H9 (cell line): ENCODE results near the gene COPS8. TPM values are rescaled to one million over a fixed set of nuclear protein-coding genes. Genes with fewer than 3 reads are reported as not detected.

ENCODE experiments used
- DNase-seq: peaks from one replicate; pipeline ENCODE4 v3.0.0-alpha.2; 2017
- H2AFZ ChIP-seq: one replicate; pipeline ENCODE4 v1.6.1; 2013; ENCODE audit warnings: mild to moderate bottlenecking, low read length, control low read depth, moderate library complexity
- H2AK5ac ChIP-seq: 2 replicates; pipeline ENCODE4 v1.6.1; 2013; ENCODE audit warnings: low read length, control low read depth, mixed read lengths; ENCODE audit not compliant: insufficient read length
- H2BK120ac ChIP-seq: one replicate; pipeline ENCODE4 v1.6.1; 2013; ENCODE audit warnings: low read depth, mild to moderate bottlenecking, low read length, control low read depth, inconsistent platforms; ENCODE audit not compliant: poor library complexity, severe bottlenecking
- H2BK12ac ChIP-seq: 2 replicates; pipeline ENCODE4 v1.6.1; 2013; ENCODE audit warnings: low read length, control low read depth, mixed read lengths, low read depth; ENCODE audit not compliant: insufficient read length
- H2BK15ac ChIP-seq: 2 replicates; pipeline ENCODE4 v1.6.1; 2013; ENCODE audit warnings: low read depth, low read length, control low read depth
- H2BK20ac ChIP-seq: one replicate; pipeline ENCODE4 v1.6.1; 2013; ENCODE audit warnings: low read depth, mild to moderate bottlenecking, low read length, control low read depth, inconsistent platforms; ENCODE audit not compliant: poor library complexity, severe bottlenecking
- H2BK5ac ChIP-seq: 2 replicates; pipeline ENCODE4 v1.6.1; 2013; ENCODE audit warnings: low read length, control low read depth, mixed read lengths; ENCODE audit not compliant: insufficient read length
- H3K14ac ChIP-seq: 2 replicates; pipeline ENCODE4 v1.6.1; 2013; ENCODE audit warnings: low read length, control low read depth; ENCODE audit not compliant: insufficient read depth
- H3K18ac ChIP-seq: 2 replicates; pipeline ENCODE4 v1.6.1; 2013; ENCODE audit warnings: low read depth, mild to moderate bottlenecking, mixed read lengths, low read length, control low read depth; ENCODE audit not compliant: insufficient read length
- H3K23ac ChIP-seq: 2 replicates; pipeline ENCODE4 v1.6.1; 2013; ENCODE audit warnings: low read length, control low read depth, mixed read lengths, low read depth; ENCODE audit not compliant: insufficient read length
- H3K23me2 ChIP-seq: 2 replicates; pipeline ENCODE4 v1.6.1; 2013; ENCODE audit warnings: low read depth, mild to moderate bottlenecking, mixed read lengths, low read length, control low read depth; ENCODE audit not compliant: insufficient read length, poor library complexity, severe bottlenecking
- H3K27ac ChIP-seq: 2 replicates; pipeline ENCODE4 v1.5.1; 2013; ENCODE audit warnings: low read length, control low read depth, mixed read lengths, low read depth; ENCODE audit not compliant: insufficient read length
- H3K27me3 ChIP-seq: 2 replicates; pipeline ENCODE4 v1.6.1; 2013; ENCODE audit warnings: low read length, control low read depth, inconsistent platforms; ENCODE audit not compliant: insufficient read depth
- H3K4ac ChIP-seq: 2 replicates; pipeline ENCODE4 v1.6.1; 2013; ENCODE audit warnings: low read depth, mild to moderate bottlenecking, control low read depth, inconsistent platforms, low read length, moderate library complexity
- H3K4me1 ChIP-seq: 2 replicates; pipeline ENCODE4 v1.6.1; 2013; ENCODE audit warnings: low read length, control low read depth, inconsistent platforms; ENCODE audit not compliant: insufficient read depth
- H3K4me2 ChIP-seq: 2 replicates; pipeline ENCODE4 v1.6.1; 2013; ENCODE audit warnings: low read length, control low read depth, mixed read lengths; ENCODE audit not compliant: insufficient read length, insufficient read depth
- H3K56ac ChIP-seq: 2 replicates; pipeline ENCODE4 v1.6.1; 2013; ENCODE audit warnings: low read depth, mild to moderate bottlenecking, mixed read lengths, low read length, control low read depth; ENCODE audit not compliant: insufficient read length
- H3K79me1 ChIP-seq: 2 replicates; pipeline ENCODE4 v1.6.1; 2013; ENCODE audit warnings: low read depth, mild to moderate bottlenecking, moderate library complexity, low read length, control low read depth, inconsistent platforms; ENCODE audit not compliant: insufficient read depth, poor library complexity, severe bottlenecking
- H3K79me2 ChIP-seq: 2 replicates; pipeline ENCODE4 v1.6.1; 2013; ENCODE audit warnings: low read length, control low read depth, inconsistent platforms; ENCODE audit not compliant: insufficient read depth
- H3K9ac ChIP-seq: 2 replicates; pipeline ENCODE4 v1.6.1; 2013; ENCODE audit warnings: low read length, control low read depth, mixed read lengths; ENCODE audit not compliant: insufficient read length; ENCODE audit errors: extremely low read depth
- H3K9me3 ChIP-seq: one replicate; pipeline ENCODE4 v1.6.1; 2013; ENCODE audit warnings: low read depth, low read length, inconsistent platforms; ENCODE audit not compliant: control insufficient read depth
- H3T11ph ChIP-seq: one replicate; pipeline ENCODE4 v1.6.1; 2013; ENCODE audit warnings: mild to moderate bottlenecking, low read length, control low read depth, inconsistent platforms
- H4K20me1 ChIP-seq: one replicate; pipeline ENCODE4 v1.6.1; 2013; ENCODE audit not compliant: control insufficient read depth, insufficient read length, insufficient read depth
- H4K5ac ChIP-seq: 2 replicates; pipeline ENCODE4 v1.6.1; 2013; ENCODE audit warnings: low read depth, mild to moderate bottlenecking, mixed read lengths, low read length, control low read depth; ENCODE audit not compliant: insufficient read length
- H4K8ac ChIP-seq: replicated peaks from 2 replicates; pipeline ENCODE4 v1.6.1; 2013; ENCODE audit warnings: low read length, control low read depth, mixed read lengths, low read depth; ENCODE audit not compliant: insufficient read length
- H4K91ac ChIP-seq: 2 replicates; pipeline ENCODE4 v1.6.1; 2013; ENCODE audit warnings: low read depth, mild to moderate bottlenecking, moderate library complexity, mixed read lengths, low read length, control low read depth; ENCODE audit not compliant: insufficient read length
- H3K27ac Mint-ChIP-seq, 3 experiments: 2 replicates in 2 of 3; 3 replicates in 1 of 3; pipeline ENCODE4 v1.8.0; 2020 to 2021; ENCODE audit warnings: mixed read lengths in 3 of 3, mild to moderate bottlenecking in 1 of 3, moderate library complexity in 1 of 3
- H3K27me3 Mint-ChIP-seq: 2 replicates; pipeline ENCODE4 v1.8.0; 2021; ENCODE audit warnings: low read depth, mild to moderate bottlenecking, moderate library complexity, mixed read lengths
- H3K36me3 Mint-ChIP-seq, 3 experiments: 2 replicates in 2 of 3; 3 replicates in 1 of 3; pipeline ENCODE4 v1.8.0; 2020 to 2021; ENCODE audit warnings: low read depth in 3 of 3, mixed read lengths in 3 of 3; ENCODE audit not compliant: insufficient read depth in 1 of 3
- H3K4me1 Mint-ChIP-seq, 2 experiments: 2 replicates each; pipeline ENCODE4 v1.8.0; 2020; ENCODE audit warnings: mixed read lengths in 2 of 2
- H3K4me3 Mint-ChIP-seq, 2 experiments: 2 replicates in 1 of 2; 3 replicates in 1 of 2; pipeline ENCODE4 v1.8.0; 2020 to 2021; ENCODE audit warnings: mild to moderate bottlenecking in 2 of 2, mixed read lengths in 2 of 2, moderate library complexity in 1 of 2
- H3K9me3 Mint-ChIP-seq, 2 experiments: 2 replicates in 1 of 2; 3 replicates in 1 of 2; pipeline ENCODE4 v1.8.0; 2020; ENCODE audit warnings: mild to moderate bottlenecking in 2 of 2, mixed read lengths in 2 of 2, moderate library complexity in 1 of 2
- WGBS: extraction: QIAGEN DNeasy Blood & Tissue Kit; methylation state at CpG from one replicate; pipeline ENCODE4 v1.1.7; 2013; ENCODE audit warnings: missing lambda C conversion rate, low lambda C conversion rate, mixed read lengths; ENCODE audit not compliant: insufficient read length; ENCODE audit errors: extremely low coverage; 5-methylcytosine and 5-hydroxymethylcytosine counted together
- total RNA-seq: library from RNA; stranded (reverse); gene quantifications from 2 replicates; pipeline ENCODE4 v1.2.1, GENCODE V29; 2021
- TF ChIP-seq, protein P1 (sequence below): fragments of 200-600 bp; sonication (generic); conservative IDR thresholded peaks from 3 replicates; pipeline ENCODE4 v1.8.0; 2021; ENCODE audit warnings: antibody characterized with exemption, mild to moderate bottlenecking

Gene COPS8
- total RNA-seq, 1 experiment from 2014 or later, result 65.2 TPM

GRCh38 chr2:237125967-237126366 lies 40.3 kb downstream of the COPS8 start:
- Histone ChIP-seq H3K79me2 (no peaks in the 10 kb centered on the region), H3K14ac (no peak overlapping the region), H3K79me1 (no peaks in the 10 kb centered on the region), H3K4ac (no peak overlapping the region), H3K4me2 (no peak overlapping the region), H4K5ac (no peak overlapping the region), H3K9ac (no peak overlapping the region), H2AFZ (no peak overlapping the region), H3T11ph (no peak overlapping the region), H4K8ac (no peak overlapping the region), H2BK120ac (no peak overlapping the region), H2BK20ac (no peak overlapping the region), H4K20me1 (no peaks in the 10 kb centered on the region), H3K23me2 (no peaks in the 10 kb centered on the region), H4K91ac (no peak overlapping the region), H2AK5ac (no peak overlapping the region), H3K27me3 (no peaks in the 10 kb centered on the region), H2BK12ac (no peak overlapping the region), H3K4me1 (peaks cover 4% of the 10 kb centered on the region; the same call in 1 of the 2 replicates), H3K23ac (no peak overlapping the region), H3K27ac (no peak overlapping the region), H2BK15ac (no peak overlapping the region), H3K18ac (no peak overlapping the region), H3K9me3 (no peaks in the 10 kb centered on the region), H3K56ac (no peak overlapping the region), H2BK5ac (no peak overlapping the region)
- Mint-ChIP-seq H3K36me3 (no peaks in the 10 kb centered on the region; a peak in 1 of 7 replicates), H3K9me3 (peaks cover 10 to 11% of the 10 kb centered on the region in 2 experiments; a peak in 4 of 5 replicates), H3K27me3 (peaks cover 14% of the 10 kb centered on the region), H3K4me3 (no peak overlapping the region), H3K27ac (no peak overlapping the region), H3K4me1 (peaks cover 0 to 3% of the 10 kb centered on the region in 2 experiments; a peak in 2 of 4 replicates)
- TF ChIP-seq, protein P1, sequence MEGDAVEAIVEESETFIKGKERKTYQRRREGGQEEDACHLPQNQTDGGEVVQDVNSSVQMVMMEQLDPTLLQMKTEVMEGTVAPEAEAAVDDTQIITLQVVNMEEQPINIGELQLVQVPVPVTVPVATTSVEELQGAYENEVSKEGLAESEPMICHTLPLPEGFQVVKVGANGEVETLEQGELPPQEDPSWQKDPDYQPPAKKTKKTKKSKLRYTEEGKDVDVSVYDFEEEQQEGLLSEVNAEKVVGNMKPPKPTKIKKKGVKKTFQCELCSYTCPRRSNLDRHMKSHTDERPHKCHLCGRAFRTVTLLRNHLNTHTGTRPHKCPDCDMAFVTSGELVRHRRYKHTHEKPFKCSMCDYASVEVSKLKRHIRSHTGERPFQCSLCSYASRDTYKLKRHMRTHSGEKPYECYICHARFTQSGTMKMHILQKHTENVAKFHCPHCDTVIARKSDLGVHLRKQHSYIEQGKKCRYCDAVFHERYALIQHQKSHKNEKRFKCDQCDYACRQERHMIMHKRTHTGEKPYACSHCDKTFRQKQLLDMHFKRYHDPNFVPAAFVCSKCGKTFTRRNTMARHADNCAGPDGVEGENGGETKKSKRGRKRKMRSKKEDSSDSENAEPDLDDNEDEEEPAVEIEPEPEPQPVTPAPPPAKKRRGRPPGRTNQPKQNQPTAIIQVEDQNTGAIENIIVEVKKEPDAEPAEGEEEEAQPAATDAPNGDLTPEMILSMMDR, result no peak
- DNase-seq, result peak; percentile 9
- no CpG with 5 or more reads among the region's 6 CpGs for WGBS
